Spleen (tissue), 11 donors: ENCODE measurements around the gene ABHD16B. TPM values are rescaled to one million over a fixed set of nuclear protein-coding genes. Genes with fewer than 3 reads are reported as not detected.

Experiments used
- DNase-seq: peaks from one replicate; pipeline ENCODE4 v3.0.0-alpha.2; 2020
- H3K27ac ChIP-seq, 8 donors: fragments of 200-600 bp; sonication (generic) in 7 of 8; 1 replicate in 4 of 8; 2 replicates in 4 of 8; pipeline versions ENCODE4 v1.5.0 to v1.8.0; 2016 to 2021; ENCODE audit warnings: inconsistent platforms in 4 of 8, mild to moderate bottlenecking in 4 of 8, moderate library complexity in 1 of 8
- H3K27me3 ChIP-seq, 7 donors: fragments of 200-600 bp; sonication (generic) in 6 of 7; replicated peaks in 1 of 7; 1 replicate in 4 of 7; 2 replicates in 3 of 7; pipeline versions ENCODE4 v1.5.0 to v1.8.0; 2016 to 2021; ENCODE audit warnings: inconsistent platforms in 3 of 7, mild to moderate bottlenecking in 1 of 7
- H3K36me3 ChIP-seq, 6 donors: fragments of 200-600 bp; sonication (generic) in 5 of 6; 1 replicate in 4 of 6; 2 replicates in 2 of 6; pipeline versions ENCODE4 v1.5.0 to v1.8.0; 2016 to 2021; ENCODE audit warnings: inconsistent platforms in 2 of 6
- H3K4me1 ChIP-seq, 6 donors: fragments of 200-600 bp; sonication (generic) in 5 of 6; 1 replicate in 3 of 6; 2 replicates in 3 of 6; pipeline versions ENCODE4 v1.5.0 to v1.8.0; 2016 to 2021; ENCODE audit warnings: inconsistent platforms in 3 of 6
- H3K4me3 ChIP-seq, 8 donors: fragments of 200-600 bp; sonication (generic) in 7 of 8; 1 replicate in 4 of 8; 2 replicates in 4 of 8; pipeline versions ENCODE4 v1.5.0 to v1.8.0; 2016 to 2021; ENCODE audit warnings: inconsistent platforms in 4 of 8, mild to moderate bottlenecking in 4 of 8, moderate library complexity in 2 of 8
- H3K9me3 ChIP-seq, 8 donors: fragments of 200-600 bp; sonication (generic) in 7 of 8; 1 replicate in 4 of 8; 2 replicates in 4 of 8; pipeline versions ENCODE4 v1.5.0 to v1.8.0; 2016 to 2021; ENCODE audit warnings: inconsistent platforms in 4 of 8
- POLR2A ChIP-seq, 3 donors: fragments of 450-650 bp; IDR thresholded peaks; one replicate each; pipeline ENCODE4 v1.5.1; 2017; ENCODE audit warnings: antibody characterized with exemption in 3 of 3, mild to moderate bottlenecking in 1 of 3
- POLR2AphosphoS5 ChIP-seq, 3 donors: sonication (generic); formaldehyde crosslinking; IDR thresholded peaks; one replicate each; pipeline ENCODE4 v1.5.1; 2017; ENCODE audit warnings: antibody characterized with exemption in 3 of 3
- WGBS, 5 donors: extraction: QIAGEN DNeasy Blood & Tissue Kit in 3 of 5; methylation state at CpG; one replicate each; pipeline versions ENCODE4 v1.1.5 to v1.1.7; 2013 to 2018; 5-methylcytosine and 5-hydroxymethylcytosine counted together
- intact Hi-C: fragments of 100-400 bp; cut with DNase I; formaldehyde crosslinking; loops from one replicate; pipeline ENCODE4 v1.15.0; 2023; ENCODE audit warnings: low total_unique reads
- polyA plus RNA-seq, 3 donors: library from polyadenylated mRNA; stranded (reverse); fragments of 200-250 nt; gene quantifications; one replicate each; pipeline ENCODE4 v1.2.1, GENCODE V29; 2013
- total RNA-seq, 7 donors: library from RNA; depleted of rRNA in 3 of 7; stranded (reverse); fragments of >200 nt in 3 of 7; fragmentation: NEBNext Ultra II Directional in 4 of 7; extraction: Animal tissue kit (Norgen Biotek cat#: 25700) in 4 of 7; gene quantifications; one replicate each; pipeline versions ENCODE4 v1.1.0 to v1.2.1, GENCODE V29; 2016 to 2021
- TF ChIP-seq, protein P1 (sequence below), 11 experiments: fragments of 200-600 bp in 7 of 11; fragments of 450-650 bp in 4 of 11; sonication (generic) in 4 of 11; IDR thresholded peaks in 8 of 11; conservative IDR thresholded peaks in 3 of 11; 1 replicate in 7 of 11; 2 replicates in 4 of 11; pipeline versions ENCODE4 v1.4.0 to v1.8.0; 2016 to 2021; ENCODE audit warnings: antibody characterized with exemption in 11 of 11, inconsistent platforms in 4 of 11, mild to moderate bottlenecking in 1 of 11
- donor health status: healthy with polysubstance abuse.
- donor health status: DM: no; HTN: no; CAD: no; lungs with moderate emphysema.
- donor health status: DM: no; HTN: no; CAD: no.
- donor health status: Bipolar disorder and iron deficiency.
- donor health status: healthy.
- donor health status: DM: no; HTN: no; CAD: no.
- donor health status: DM: yes; HTN: yes; CAD: no.

The ABHD16B gene
- total and polyA plus RNA-seq, 10 donors = 0.49 to 0.86 (median 0.57) TPM; not detected in 7

DNA sequence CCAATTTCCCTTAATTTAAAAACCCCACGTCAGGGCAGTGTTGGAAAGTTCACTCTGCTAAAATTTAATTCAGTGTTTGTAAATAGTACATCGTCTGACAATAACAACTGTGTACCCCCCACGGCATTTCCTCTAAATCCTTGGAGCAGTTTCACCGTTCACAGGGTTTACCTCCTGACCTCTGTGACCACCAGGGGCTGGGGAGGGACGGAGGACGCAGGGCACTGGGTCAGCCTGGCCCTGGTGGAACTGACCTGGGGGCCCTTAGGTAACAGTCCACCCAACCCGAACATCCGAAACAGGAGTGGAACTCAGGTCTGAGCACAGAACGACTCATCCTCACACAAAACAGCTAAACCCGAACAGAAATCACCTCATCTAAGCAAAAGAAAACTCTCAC lies 32.3 kb upstream of the ABHD16B start:
- no peaks in the 10 kb centered on the region for H3K9me3 ChIP-seq
- peak overlapping the region; percentile 47 to 83 (median 58) for H3K4me3 ChIP-seq
- H3K36me3 ChIP-seq = no peaks in the 10 kb centered on the region
- TF ChIP-seq, protein P1, sequence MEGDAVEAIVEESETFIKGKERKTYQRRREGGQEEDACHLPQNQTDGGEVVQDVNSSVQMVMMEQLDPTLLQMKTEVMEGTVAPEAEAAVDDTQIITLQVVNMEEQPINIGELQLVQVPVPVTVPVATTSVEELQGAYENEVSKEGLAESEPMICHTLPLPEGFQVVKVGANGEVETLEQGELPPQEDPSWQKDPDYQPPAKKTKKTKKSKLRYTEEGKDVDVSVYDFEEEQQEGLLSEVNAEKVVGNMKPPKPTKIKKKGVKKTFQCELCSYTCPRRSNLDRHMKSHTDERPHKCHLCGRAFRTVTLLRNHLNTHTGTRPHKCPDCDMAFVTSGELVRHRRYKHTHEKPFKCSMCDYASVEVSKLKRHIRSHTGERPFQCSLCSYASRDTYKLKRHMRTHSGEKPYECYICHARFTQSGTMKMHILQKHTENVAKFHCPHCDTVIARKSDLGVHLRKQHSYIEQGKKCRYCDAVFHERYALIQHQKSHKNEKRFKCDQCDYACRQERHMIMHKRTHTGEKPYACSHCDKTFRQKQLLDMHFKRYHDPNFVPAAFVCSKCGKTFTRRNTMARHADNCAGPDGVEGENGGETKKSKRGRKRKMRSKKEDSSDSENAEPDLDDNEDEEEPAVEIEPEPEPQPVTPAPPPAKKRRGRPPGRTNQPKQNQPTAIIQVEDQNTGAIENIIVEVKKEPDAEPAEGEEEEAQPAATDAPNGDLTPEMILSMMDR (IDR thresholded peaks at IDR 0.05 in 8 of 11, conservative IDR thresholded peaks at IDR 0.05 in 3 of 11) = no peak
- peaks cover 4 to 81% (median 59%) of the 10 kb centered on the region in 6 donors for H3K4me1 ChIP-seq
- H3K27me3 ChIP-seq = peaks cover 0 to 80% (median 30%) of the 10 kb centered on the region in 7 donors
- 42 to 82% (median 65%) methylated on average over 10 of the region's 10 CpGs for WGBS, 5 donors
- intact Hi-C loops = no loop called here
- DNase-seq = no peak
- H3K27ac ChIP-seq = peak overlapping the region; percentile 61 to 92 (median 87)

- peak overlapping the region; percentile 47 to 83 (median 58) for H3K4me3 ChIP-seq
- 3 to 5% (median 4%) methylated on average over 10 of the region's 10 CpGs for WGBS, 5 donors
- TF ChIP-seq, protein P1 (IDR thresholded peaks at IDR 0.05 in 8 of 11, conservative IDR thresholded peaks at IDR 0.05 in 3 of 11) = no peak
- no peak for TF ChIP-seq POLR2AphosphoS5 (IDR thresholded peaks at IDR 0.05)
- no peak for TF ChIP-seq POLR2A (IDR thresholded peaks at IDR 0.05)
- H3K36me3 ChIP-seq = no peaks in the 10 kb centered on the region
- DNase-seq = no peak
- H3K4me1 ChIP-seq = peaks cover 8 to 83% (median 62%) of the 10 kb centered on the region in 6 donors
- H3K27me3 ChIP-seq = peaks cover 0 to 86% (median 30%) of the 10 kb centered on the region in 7 donors
- intact Hi-C loops = no loop called here
- H3K9me3 ChIP-seq = no peaks in the 10 kb centered on the region
- peak overlapping the region; percentile 61 to 92 (median 87) for H3K27ac ChIP-seq
Measured at GRCh38 chr20:63829603-63829944, 31.7 kb upstream of the ABHD16B start.

DNA sequence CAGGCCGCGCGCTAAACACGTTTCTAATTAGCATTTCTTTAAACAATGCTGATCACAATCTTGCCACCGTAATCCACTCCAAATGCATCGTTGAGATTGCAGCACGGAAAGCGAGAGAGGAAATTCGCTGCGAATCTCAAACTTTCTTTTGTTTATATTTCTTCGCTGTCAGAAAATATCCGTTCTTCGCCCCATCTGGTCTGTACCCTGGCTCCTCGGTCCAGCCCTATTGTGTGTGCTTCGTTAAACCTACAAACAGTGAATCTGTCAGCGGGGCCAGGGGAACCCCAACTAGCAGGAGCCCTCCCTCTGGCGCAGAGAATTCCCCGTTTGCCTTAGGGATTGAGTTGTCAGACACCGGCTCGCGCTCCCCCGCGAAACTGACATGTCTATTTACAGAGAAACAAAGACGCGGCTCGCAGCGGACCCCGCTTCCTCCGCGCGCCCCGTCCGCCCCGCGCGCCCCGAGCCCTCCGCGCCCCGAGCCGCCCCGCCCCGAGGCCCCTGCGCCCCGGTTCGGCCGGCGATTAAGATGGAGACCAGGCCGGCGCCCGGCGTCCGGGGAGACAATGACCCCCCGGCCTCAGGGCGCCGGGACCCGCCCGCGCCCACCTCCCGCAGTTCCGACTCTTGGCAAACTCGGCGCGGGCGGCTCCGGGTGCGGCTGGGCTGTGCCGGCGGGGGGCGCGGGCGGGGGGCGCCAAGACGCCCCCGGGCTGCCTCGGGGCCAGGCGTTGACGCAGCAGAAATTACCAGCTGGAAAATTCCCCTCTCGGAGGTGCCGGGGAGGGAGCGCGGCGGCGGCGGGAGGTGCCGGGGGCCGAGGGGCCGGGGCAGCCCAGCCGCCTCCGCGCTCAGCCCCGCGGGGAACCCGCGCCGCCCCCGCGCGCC lies 31.1 kb upstream of the ABHD16B start:
- no peak for DNase-seq
- TF ChIP-seq POLR2A (IDR thresholded peaks at IDR 0.05) (no peak), POLR2AphosphoS5 (IDR thresholded peaks at IDR 0.05) (peak in 1 of 3 donors; percentile 16)
- TF ChIP-seq, protein P1 (IDR thresholded peaks at IDR 0.05 in 8 of 11, conservative IDR thresholded peaks at IDR 0.05 in 3 of 11) = no peak
- Histone ChIP-seq H3K27ac (peak overlapping the region; percentile 61 to 92 (median 87)), H3K36me3 (no peaks in the 10 kb centered on the region), H3K27me3 (peaks cover 0 to 84% (median 30%) of the 10 kb centered on the region in 7 donors), H3K9me3 (no peaks in the 10 kb centered on the region), H3K4me3 (peak overlapping the region; percentile 47 to 83 (median 58)), H3K4me1 (peaks cover 9 to 89% (median 66%) of the 10 kb centered on the region in 6 donors)
- intact Hi-C loops = no loop called here
- whole genome bisulfite sequencing, 5 donors = 0 to 1% (median 1%) methylated on average over 29 to 99 of the region's 99 CpGs
